ENCODE measurements around the gene MT1F. TPM values are rescaled to one million over a fixed set of nuclear protein-coding genes. Genes with fewer than 3 reads are reported as not detected.

MT1F gene
- total and polyA plus RNA-seq, 10 of the 15 experiments (the other 5 are each of a cell fraction or from before 2014, with no cell fraction given): 0.28 to 2.5 (median 1.1) TPM; not detected in 1

- 51% methylated on average over 2 of the region's 2 CpGs for WGBS (ENCODE audit: insufficient coverage, insufficient replicate concordance, low lambda C conversion rate, missing lambda C conversion rate)
- SMC1A ChIA-PET (ENCODE audit: uncharacterized antibody, unreplicated experiment): interaction anchor here (1.0 kb wide), 1 partner anchor 11 kb away, joined by 3 read pairs; no protein-coding TSS in a partner anchor
- TF ChIP-seq E2F4 (IDR thresholded peaks at IDR 0.05; ENCODE audit: low read depth, low read length) (no peak), SIN3A (IDR thresholded peaks at IDR 0.05; ENCODE audit: low read depth, low read length) (no peak), MTA3 (IDR thresholded peaks at IDR 0.05; ENCODE audit: borderline replicate concordance, low read length) (no peak), RBBP5 (conservative IDR thresholded peaks at IDR 0.05) (no peak), KAT2A (conservative IDR thresholded peaks at IDR 0.05; ENCODE audit: control insufficient read depth, low read depth, low read length) (no peak), ATF2 (IDR thresholded peaks at IDR 0.05; ENCODE audit: low read length) (no peak), STAT3 (IDR thresholded peaks at IDR 0.05; ENCODE audit: low read depth, low read length) (no peak), EZH2 (IDR thresholded peaks at IDR 0.05; ENCODE audit: borderline replicate concordance, control insufficient read depth, low read depth, low read length) (no peak), SMARCA5 (IDR thresholded peaks at IDR 0.05) (no peak), YBX1 (IDR thresholded peaks at IDR 0.05) (no peak), HCFC1 (IDR thresholded peaks at IDR 0.05; ENCODE audit: low read length) (no peak), ZNF274 (IDR thresholded peaks at IDR 0.05; ENCODE audit: insufficient read depth, insufficient read length) (no peak), SREBF1 (IDR thresholded peaks at IDR 0.05; ENCODE audit: low read length) (no peak), BCLAF1 (IDR thresholded peaks at IDR 0.05) (no peak), FOXM1 (IDR thresholded peaks at IDR 0.05; ENCODE audit: low read depth, low read length) (no peak), CUX1 (IDR thresholded peaks at IDR 0.05; ENCODE audit: insufficient replicate concordance, low read depth, low read length) (no peak)
Measured at GRCh38 chr16:56649271-56649670, 8.5 kb upstream of the MT1F start.

More at GRCh38 chr16:56649271-56649670, 8.5 kb upstream of the MT1F start:
- BruUV-seq (replicated peaks): no TSS peak
- POLR2A ChIA-PET: interaction anchor here (0.6 kb wide), 1 partner anchor 24 kb away, joined by 3 read pairs; the partner anchor contains the start of gene MT1E
- H3K36me3 ChIP-seq (ENCODE audit: control insufficient read depth in 2 of 2, insufficient read depth in 2 of 2, low read length in 1 of 2): no peaks in the 10 kb centered on the region
- RAD21 ChIA-PET (ENCODE audit: unreplicated experiment): no interaction called here
- no peak overlapping the region for H2AFZ ChIP-seq (ENCODE audit: control insufficient read depth, low read depth, low read length)
- FAIRE-seq (no peak), DNase-seq (ENCODE audit: low read depth, low spot score) (no peak), ATAC-seq (no peak)
- no peaks in the 10 kb centered on the region for H3K9me3 ChIP-seq (replicated peaks; ENCODE audit: control insufficient read depth, insufficient read depth, low read length)
- in situ Hi-C loops (cut with MboI) (no loop called here), intact Hi-C loops (cut with micrococcal nuclease; ENCODE audit: unreplicated experiment) (no loop called here)
- H3K4me2 ChIP-seq (ENCODE audit: control insufficient read depth, insufficient read depth): no peak overlapping the region
- no peak overlapping the region for H3K9ac ChIP-seq (ENCODE audit: control insufficient read depth, insufficient read depth, low read length)
- no peak overlapping the region for H3K27ac ChIP-seq (ENCODE audit: control insufficient read depth, insufficient read depth)
- H3K79me2 ChIP-seq (ENCODE audit: control insufficient read depth, insufficient read depth, low read length): no peaks in the 10 kb centered on the region
- H3K27me3 ChIP-seq (replicated peaks in 1 of 2; ENCODE audit: control insufficient read depth in 2 of 2, insufficient read depth in 2 of 2, low read length in 1 of 2): peaks cover 8 to 17% of the 10 kb centered on the region in 2 experiments
- CTCF ChIA-PET: no interaction called here
- no peak overlapping the region for H3K4me3 ChIP-seq
- no peaks in the 10 kb centered on the region for H4K20me1 ChIP-seq (ENCODE audit: control insufficient read depth, insufficient read depth)
- no peaks in the 10 kb centered on the region for H3K4me1 ChIP-seq (ENCODE audit: control insufficient read depth, insufficient read depth, low read length)

Measured in GM12878 (cell line).